KMS-11 (cell line): ENCODE data around the gene CEACAM18.
"Not testable (repeated sequence)": the region's sequence is repeated elsewhere in the genome, so short reads cannot be mapped to it uniquely, and the experiment has no call there.

Experiments
- H2AFZ ChIP-seq: fragments of 200-600 bp; sonication (generic); 2 replicates; pipeline ENCODE4 v1.6.1; 2016; ENCODE audit warnings: antibody characterized with exemption, mixed run types, low read depth
- H3K27ac ChIP-seq: fragments of 200-600 bp; sonication (generic); 2 replicates; pipeline ENCODE4 v1.6.1; 2016; ENCODE audit warnings: mild to moderate bottlenecking, mixed run types
- H3K27me3 ChIP-seq: fragments of 200-600 bp; sonication (generic); 2 replicates; pipeline ENCODE4 v1.6.1; 2017; ENCODE audit warnings: mild to moderate bottlenecking, low read depth, mixed run types, moderate library complexity; ENCODE audit not compliant: insufficient read depth
- H3K36me3 ChIP-seq: fragments of 200-600 bp; sonication (generic); 2 replicates; pipeline ENCODE4 v1.6.1; 2017; ENCODE audit warnings: mild to moderate bottlenecking, mixed run types; ENCODE audit not compliant: insufficient read depth
- H3K4me1 ChIP-seq: fragments of 200-600 bp; sonication (generic); 2 replicates; pipeline ENCODE4 v1.6.1; 2016; ENCODE audit warnings: mild to moderate bottlenecking, low read depth, mixed run types; ENCODE audit not compliant: poor library complexity, severe bottlenecking
- H3K4me2 ChIP-seq: fragments of 200-600 bp; sonication (generic); 2 replicates; pipeline ENCODE4 v1.7.0; 2016; ENCODE audit warnings: mild to moderate bottlenecking, mixed run types
- H3K4me3 ChIP-seq: fragments of 200-600 bp; sonication (generic); IDR thresholded peaks from 2 replicates; pipeline ENCODE4 v1.6.1; 2017; ENCODE audit warnings: low read depth, low read length, mixed read lengths; ENCODE audit not compliant: insufficient read depth
- H3K79me2 ChIP-seq: fragments of 200-600 bp; sonication (generic); 2 replicates; pipeline ENCODE4 v1.6.1; 2016; ENCODE audit warnings: low read depth, mixed run types; ENCODE audit not compliant: insufficient read depth
- H3K9ac ChIP-seq: fragments of 200-600 bp; sonication (generic); 2 replicates; pipeline ENCODE4 v1.6.1; 2016; ENCODE audit warnings: mild to moderate bottlenecking, mixed run types
- H4K20me1 ChIP-seq: fragments of 200-600 bp; sonication (generic); 2 replicates; pipeline ENCODE4 v1.6.1; 2016; ENCODE audit warnings: mild to moderate bottlenecking, mixed run types; ENCODE audit not compliant: insufficient read depth
- TF ChIP-seq, protein P1 (sequence below): fragments of 200-600 bp; sonication (generic); conservative IDR thresholded peaks from 2 replicates; pipeline ENCODE4 v1.6.1; 2017; ENCODE audit warnings: low read depth, mild to moderate bottlenecking, antibody characterized with exemption, low read length, moderate library complexity, mixed read lengths

CEACAM18 gene

DNA sequence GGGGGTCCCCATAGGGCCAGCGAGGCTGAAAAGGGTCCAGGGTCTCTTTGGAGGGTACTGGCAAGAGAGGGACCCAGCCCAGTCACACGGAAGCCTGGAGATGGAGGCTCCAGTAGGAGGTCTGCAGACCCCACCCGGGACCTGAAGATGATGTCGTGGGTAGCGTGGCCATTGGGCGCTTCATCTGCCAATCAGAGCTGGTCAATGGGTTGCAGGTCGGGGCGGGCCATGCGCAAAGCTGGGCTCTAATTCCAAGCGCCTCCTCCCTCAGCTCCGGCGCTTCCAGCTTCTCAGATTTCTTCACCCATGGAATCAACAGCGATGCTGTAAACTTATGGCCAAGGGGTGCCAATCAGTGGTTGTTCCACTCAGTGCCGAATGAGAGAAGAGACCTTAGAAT is 12.3 kb downstream of the CEACAM18 start:
- H3K4me3 ChIP-seq = no peak overlapping the region

DNA sequence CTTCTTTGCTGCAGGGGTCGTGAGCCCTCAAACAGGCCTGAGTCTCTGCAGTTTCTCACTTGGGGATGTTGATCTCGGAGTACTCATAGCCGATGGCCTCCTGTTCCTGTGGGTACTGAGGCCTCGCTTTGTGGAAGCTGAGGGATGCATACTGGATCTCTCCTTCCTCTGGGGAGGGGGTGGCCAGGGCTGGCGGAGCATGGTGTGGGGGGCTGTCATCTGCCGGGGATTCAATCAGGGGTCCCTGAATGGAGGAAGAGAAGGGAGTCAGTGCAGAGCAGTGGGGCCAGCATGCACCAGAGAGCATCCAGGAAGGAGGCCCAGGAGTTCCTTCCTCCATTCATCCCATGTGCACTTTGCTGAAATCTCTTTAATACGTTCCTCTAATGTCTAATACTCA is 13.2 kb downstream of the CEACAM18 start:
- Histone ChIP-seq H4K20me1 (no peaks in the 10 kb centered on the region), H3K4me3 (no peak overlapping the region), H2AFZ (no peak overlapping the region), H3K27me3 (no peaks in the 10 kb centered on the region), H3K4me1 (no peaks in the 10 kb centered on the region), H3K27ac (no peak overlapping the region), H3K4me2 (no peak overlapping the region), H3K36me3 (no peaks in the 10 kb centered on the region), H3K79me2 (no peaks in the 10 kb centered on the region), H3K9ac (no peak overlapping the region)
- TF ChIP-seq, protein P1, sequence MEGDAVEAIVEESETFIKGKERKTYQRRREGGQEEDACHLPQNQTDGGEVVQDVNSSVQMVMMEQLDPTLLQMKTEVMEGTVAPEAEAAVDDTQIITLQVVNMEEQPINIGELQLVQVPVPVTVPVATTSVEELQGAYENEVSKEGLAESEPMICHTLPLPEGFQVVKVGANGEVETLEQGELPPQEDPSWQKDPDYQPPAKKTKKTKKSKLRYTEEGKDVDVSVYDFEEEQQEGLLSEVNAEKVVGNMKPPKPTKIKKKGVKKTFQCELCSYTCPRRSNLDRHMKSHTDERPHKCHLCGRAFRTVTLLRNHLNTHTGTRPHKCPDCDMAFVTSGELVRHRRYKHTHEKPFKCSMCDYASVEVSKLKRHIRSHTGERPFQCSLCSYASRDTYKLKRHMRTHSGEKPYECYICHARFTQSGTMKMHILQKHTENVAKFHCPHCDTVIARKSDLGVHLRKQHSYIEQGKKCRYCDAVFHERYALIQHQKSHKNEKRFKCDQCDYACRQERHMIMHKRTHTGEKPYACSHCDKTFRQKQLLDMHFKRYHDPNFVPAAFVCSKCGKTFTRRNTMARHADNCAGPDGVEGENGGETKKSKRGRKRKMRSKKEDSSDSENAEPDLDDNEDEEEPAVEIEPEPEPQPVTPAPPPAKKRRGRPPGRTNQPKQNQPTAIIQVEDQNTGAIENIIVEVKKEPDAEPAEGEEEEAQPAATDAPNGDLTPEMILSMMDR = no peak

More for the DNA sequence above, 12.3 kb downstream of the CEACAM18 start:
- Histone ChIP-seq H4K20me1 (no peaks in the 10 kb centered on the region), H3K4me1 (no peaks in the 10 kb centered on the region), H3K27me3 (no peaks in the 10 kb centered on the region), H3K4me2 (no peak overlapping the region), H2AFZ (no peak overlapping the region), H3K79me2 (no peaks in the 10 kb centered on the region), H3K36me3 (no peaks in the 10 kb centered on the region), H3K9ac (no peak overlapping the region), H3K27ac (no peak overlapping the region)
- TF ChIP-seq, protein P1 = no peak

DNA sequence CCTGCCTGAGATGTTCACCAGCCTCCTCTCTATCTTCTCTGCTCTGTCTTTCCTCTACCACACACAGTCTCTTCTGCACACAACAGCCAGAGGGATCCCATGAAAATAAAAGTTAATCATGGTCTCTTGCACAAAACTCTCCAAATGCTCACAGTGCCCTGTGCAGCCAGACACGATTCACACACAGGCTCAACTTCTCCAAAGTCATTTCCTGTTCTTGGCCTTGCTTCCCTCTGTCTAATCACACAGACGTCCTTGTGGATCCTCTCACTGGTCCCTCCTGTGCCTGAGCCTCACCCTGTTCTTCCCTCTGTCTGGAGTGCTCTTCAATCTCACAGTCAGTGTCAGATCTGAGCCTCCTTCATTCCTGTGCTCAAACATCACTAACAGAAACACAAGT is 15.4 kb downstream of the CEACAM18 start:
- H3K9ac ChIP-seq = no peak overlapping the region
- H3K4me2 ChIP-seq = no peak overlapping the region
- H3K27ac ChIP-seq = no peak overlapping the region
- H3K27me3 ChIP-seq = no peaks in the 10 kb centered on the region
- no peaks in the 10 kb centered on the region for H4K20me1 ChIP-seq
- no peaks in the 10 kb centered on the region for H3K4me1 ChIP-seq
- no peak overlapping the region for H3K4me3 ChIP-seq
- no peak overlapping the region for H2AFZ ChIP-seq
- no peaks in the 10 kb centered on the region for H3K79me2 ChIP-seq
- H3K36me3 ChIP-seq = no peaks in the 10 kb centered on the region
- TF ChIP-seq, protein P1 = no peak

DNA sequence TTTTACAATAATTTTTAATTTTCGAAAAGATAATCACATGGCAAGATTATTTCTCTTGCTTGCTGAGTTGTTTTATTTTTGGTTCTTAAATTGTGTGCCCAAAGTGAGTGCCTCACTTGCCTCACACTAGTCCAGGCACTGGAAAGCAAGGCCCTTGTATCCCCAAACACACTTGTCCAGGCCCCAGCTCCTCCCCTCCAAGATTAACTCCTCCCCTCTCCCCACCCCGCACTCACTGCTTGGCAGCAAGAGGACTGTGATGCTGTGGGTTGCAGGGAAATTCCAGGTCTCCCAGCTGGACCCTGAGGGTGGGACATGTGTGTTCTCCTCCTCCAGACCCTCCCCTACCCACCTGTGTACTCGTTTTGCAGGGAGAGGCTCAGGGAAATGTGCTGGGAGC is 19.3 kb downstream of the CEACAM18 start:
- Histone ChIP-seq H3K4me2 (no peak overlapping the region), H3K4me3 (no peak overlapping the region), H4K20me1 (no peaks in the 10 kb centered on the region), H3K36me3 (no peaks in the 10 kb centered on the region), H3K4me1 (no peaks in the 10 kb centered on the region), H3K27ac (no peak overlapping the region), H3K27me3 (no peaks in the 10 kb centered on the region), H2AFZ (no peak overlapping the region), H3K9ac (no peak overlapping the region), H3K79me2 (no peaks in the 10 kb centered on the region)
- TF ChIP-seq, protein P1 = no peak

DNA sequence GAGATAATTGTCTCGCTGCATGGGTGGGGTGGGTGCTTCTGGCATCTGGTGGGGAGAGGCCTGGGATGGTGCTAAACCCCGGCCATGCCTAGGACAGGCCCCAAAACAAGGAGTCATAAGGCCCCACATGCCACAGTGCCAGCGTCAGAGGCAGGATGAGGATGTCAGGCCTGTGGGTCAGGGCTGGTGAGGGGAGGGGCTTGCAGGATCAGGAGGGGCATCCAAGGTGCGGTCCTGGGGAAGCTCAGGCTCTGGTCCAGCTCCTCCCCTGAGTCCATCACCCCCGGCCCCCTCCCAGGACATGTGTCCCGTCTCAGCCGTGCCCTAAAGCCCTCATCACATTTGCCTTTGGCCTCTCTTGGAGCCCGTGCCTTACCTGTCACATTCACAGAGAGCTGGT is 22.6 kb downstream of the CEACAM18 start:
- H3K4me2 ChIP-seq, H3K4me3 ChIP-seq: not testable (repeated sequence)

More for the DNA sequence above, 22.6 kb downstream of the CEACAM18 start:
- H4K20me1 ChIP-seq, H3K9ac ChIP-seq, H3K36me3 ChIP-seq, H3K79me2 ChIP-seq, H2AFZ ChIP-seq, H3K27me3 ChIP-seq, H3K4me1 ChIP-seq, H3K27ac ChIP-seq: not testable (repeated sequence)
